Measurements from ENCODE around the gene MIA2. TPM values are rescaled to one million over a fixed set of nuclear protein-coding genes. Genes with fewer than 3 reads are reported as not detected.
"Not testable (repeated sequence)": the region's sequence is repeated elsewhere in the genome, so short reads cannot be mapped to it uniquely, and the experiment has no call there.

The MIA2 gene
- total RNA-seq, 2 donors from 2014 or later, result 16.8 to 26.5 TPM

GRCh38 chr14:39343614-39344013, 109.9 kb downstream of the MIA2 start:
- H3K9me3 Mint-ChIP-seq, result no peaks in the 10 kb centered on the region
- no peaks in the 10 kb centered on the region for H3K27me3 ChIP-seq (ENCODE audit: control insufficient read depth, insufficient read depth, low read length, poor library complexity, severe bottlenecking)
- H3K9me3 ChIP-seq (ENCODE audit: control insufficient read depth, low read length), result no peaks in the 10 kb centered on the region
- no peak for TF ChIP-seq CTCF (conservative IDR thresholded peaks at IDR 0.05)
- no peak overlapping the region for H3K4me3 Mint-ChIP-seq
- no peak overlapping the region for H3K4me3 ChIP-seq (ENCODE audit: low read length)
- H3K27ac Mint-ChIP-seq, result no peak overlapping the region
- peaks cover 17% of the 10 kb centered on the region for H3K36me3 Mint-ChIP-seq (ENCODE audit: low read depth)
- no peaks in the 10 kb centered on the region for H3K4me1 ChIP-seq (ENCODE audit: control insufficient read depth, insufficient read depth, low read length)
- H3K36me3 ChIP-seq (ENCODE audit: control insufficient read depth, insufficient read depth, low read length), result peaks cover 7% of the 10 kb centered on the region
- H3K27me3 Mint-ChIP-seq (ENCODE audit: insufficient read depth), result no peaks in the 10 kb centered on the region
- DNase-seq, result no peak
- no peak overlapping the region for H3K9ac ChIP-seq (ENCODE audit: extremely low read depth, low read length, poor library complexity, severe bottlenecking)
- H3K27ac ChIP-seq (ENCODE audit: low read depth, low read length), result no peak overlapping the region
- 100% methylated on average over 1 of the region's 1 CpG; no CpG with 5 or more reads in 1 of the 2 experiments for WGBS, 2 experiments (ENCODE audit: insufficient coverage in 1 of 2, insufficient read length in 1 of 2)
- H3K4me1 Mint-ChIP-seq, result peaks cover 6% of the 10 kb centered on the region

DNA sequence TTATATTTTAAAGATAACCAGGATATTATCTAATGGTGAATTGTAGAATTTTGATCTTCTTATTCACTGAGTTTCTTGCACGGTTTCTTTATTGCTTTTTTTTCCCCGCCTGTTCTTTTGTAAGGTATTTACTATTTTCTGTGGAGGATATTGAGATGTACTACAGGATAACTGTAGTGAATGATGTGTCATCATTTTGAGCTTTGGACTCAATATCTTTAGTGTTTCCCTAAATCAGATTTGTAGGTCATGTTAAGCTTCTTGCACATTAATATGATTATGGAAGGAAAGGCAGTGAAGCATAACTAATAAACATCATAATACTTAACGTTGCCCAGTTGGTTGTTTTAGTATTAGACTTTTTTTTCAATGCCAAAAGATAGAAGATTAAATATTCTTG, 117.2 kb downstream of the MIA2 start:
- no peak for TF ChIP-seq CTCF (conservative IDR thresholded peaks at IDR 0.05)
- peaks cover 16% of the 10 kb centered on the region for H3K36me3 ChIP-seq (ENCODE audit: control insufficient read depth, insufficient read depth, low read length)
- Mint-ChIP-seq H3K36me3 (ENCODE audit: low read depth) (peaks cover 33% of the 10 kb centered on the region), H3K9me3 (peaks cover 12% of the 10 kb centered on the region), H3K4me1 (peaks cover 4% of the 10 kb centered on the region), H3K27ac (no peak overlapping the region), H3K4me3 (no peak overlapping the region), H3K27me3 (ENCODE audit: insufficient read depth) (no peaks in the 10 kb centered on the region)
- no peaks in the 10 kb centered on the region for H3K27me3 ChIP-seq (ENCODE audit: control insufficient read depth, insufficient read depth, low read length, poor library complexity, severe bottlenecking)
- peaks cover 11% of the 10 kb centered on the region for H3K9me3 ChIP-seq (ENCODE audit: control insufficient read depth, low read length)
- no peak for DNase-seq
- no peak overlapping the region for H3K27ac ChIP-seq (ENCODE audit: low read depth, low read length)
- WGBS, 2 experiments (ENCODE audit: insufficient coverage in 1 of 2, insufficient read length in 1 of 2), result 94 to 95% methylated on average over 2 of the region's 3 CpGs
- H3K4me3 ChIP-seq (ENCODE audit: low read length), result no peak overlapping the region
- no peaks in the 10 kb centered on the region for H3K4me1 ChIP-seq (ENCODE audit: control insufficient read depth, insufficient read depth, low read length)
- H3K9ac ChIP-seq (ENCODE audit: extremely low read depth, low read length, poor library complexity, severe bottlenecking), result no peak overlapping the region

GRCh38 chr14:39351708-39352107, 118.0 kb downstream of the MIA2 start:
- 93 to 96% methylated on average over 8 of the region's 9 CpGs for WGBS, 2 experiments (ENCODE audit: insufficient coverage in 1 of 2, insufficient read length in 1 of 2)
- no peak for DNase-seq
- H3K4me3 Mint-ChIP-seq, result no peak overlapping the region
- H3K4me3 ChIP-seq (ENCODE audit: low read length), result no peak overlapping the region
- peaks cover 11% of the 10 kb centered on the region for H3K36me3 ChIP-seq (ENCODE audit: control insufficient read depth, insufficient read depth, low read length)
- H3K9me3 Mint-ChIP-seq, result peaks cover 17% of the 10 kb centered on the region
- peaks cover 4% of the 10 kb centered on the region for H3K4me1 Mint-ChIP-seq
- peaks cover 11% of the 10 kb centered on the region for H3K9me3 ChIP-seq (ENCODE audit: control insufficient read depth, low read length)
- H3K27ac ChIP-seq (ENCODE audit: low read depth, low read length), result no peak overlapping the region
- no peak for TF ChIP-seq CTCF (conservative IDR thresholded peaks at IDR 0.05)
- H3K9ac ChIP-seq (ENCODE audit: extremely low read depth, low read length, poor library complexity, severe bottlenecking), result no peak overlapping the region
- no peak overlapping the region for H3K27ac Mint-ChIP-seq
- no peaks in the 10 kb centered on the region for H3K27me3 Mint-ChIP-seq (ENCODE audit: insufficient read depth)
- H3K36me3 Mint-ChIP-seq (ENCODE audit: low read depth), result peaks cover 35% of the 10 kb centered on the region
- no peaks in the 10 kb centered on the region for H3K27me3 ChIP-seq (ENCODE audit: control insufficient read depth, insufficient read depth, low read length, poor library complexity, severe bottlenecking)
- H3K4me1 ChIP-seq (ENCODE audit: control insufficient read depth, insufficient read depth, low read length), result no peaks in the 10 kb centered on the region

GRCh38 chr14:39359069-39359468, 125.4 kb downstream of the MIA2 start:
- not testable (repeated sequence) for DNase-seq; H3K27me3 ChIP-seq (ENCODE audit: control insufficient read depth, insufficient read depth, low read length, poor library complexity, severe bottlenecking); H3K27me3 Mint-ChIP-seq (ENCODE audit: insufficient read depth); H3K4me1 Mint-ChIP-seq; H3K4me3 Mint-ChIP-seq; H3K4me3 ChIP-seq (ENCODE audit: low read length); H3K4me1 ChIP-seq (ENCODE audit: control insufficient read depth, insufficient read depth, low read length); H3K27ac ChIP-seq (ENCODE audit: low read depth, low read length); H3K9ac ChIP-seq (ENCODE audit: extremely low read depth, low read length, poor library complexity, severe bottlenecking); H3K27ac Mint-ChIP-seq
- Histone ChIP-seq H3K9me3 (ENCODE audit: control insufficient read depth, low read length) (peaks cover 41% of the 10 kb centered on the region), H3K36me3 (ENCODE audit: control insufficient read depth, insufficient read depth, low read length) (peaks cover 14% of the 10 kb centered on the region)
- 91 to 100% methylated on average over 2 to 10 of the region's 10 CpGs for WGBS, 2 experiments (ENCODE audit: insufficient coverage in 1 of 2, insufficient read length in 1 of 2)
- Mint-ChIP-seq H3K36me3 (ENCODE audit: low read depth) (peaks cover 60% of the 10 kb centered on the region), H3K9me3 (peaks cover 48% of the 10 kb centered on the region)
